Mesendoderm (in vitro differentiated cells): ENCODE measurements around the gene FHL1.

Experiments
- DNase-seq: peaks from one replicate; pipeline ENCODE4 v3.0.0; 2013
- H2AK5ac ChIP-seq: 2 replicates; pipeline ENCODE4 v1.6.1; 2013; ENCODE audit warnings: low read length, inconsistent platforms
- H2BK120ac ChIP-seq: 2 replicates; pipeline ENCODE4 v1.6.1; 2013; ENCODE audit warnings: low read depth, mild to moderate bottlenecking, low read length, moderate library complexity, mixed read lengths
- H2BK15ac ChIP-seq: replicated peaks from 2 replicates; pipeline ENCODE4 v1.6.1; 2013; ENCODE audit warnings: low read depth, mild to moderate bottlenecking, moderate library complexity
- H2BK5ac ChIP-seq: 2 replicates; pipeline ENCODE4 v1.6.1; 2013; ENCODE audit warnings: low read length, inconsistent platforms
- H3K18ac ChIP-seq: 2 replicates; pipeline ENCODE4 v1.6.1; 2013; ENCODE audit warnings: mild to moderate bottlenecking, low read length, mixed read lengths
- H3K23ac ChIP-seq: one replicate; pipeline ENCODE4 v1.6.1; 2013; ENCODE audit warnings: low read length
- H3K27ac ChIP-seq: 2 replicates; pipeline ENCODE4 v1.5.1; 2013; ENCODE audit warnings: low read depth, mild to moderate bottlenecking, inconsistent platforms, low read length, moderate library complexity
- H3K27me3 ChIP-seq: 2 replicates; pipeline ENCODE4 v1.6.1; 2013; ENCODE audit warnings: low read length, control low read depth, mild to moderate bottlenecking, inconsistent platforms; ENCODE audit not compliant: insufficient read depth, poor library complexity
- H3K36me3 ChIP-seq: 2 replicates; pipeline ENCODE4 v1.6.1; 2013; ENCODE audit warnings: low read length, inconsistent platforms; ENCODE audit not compliant: control insufficient read depth, insufficient read depth
- H3K4ac ChIP-seq: one replicate; pipeline ENCODE4 v1.6.1; 2013; ENCODE audit warnings: low read depth, mild to moderate bottlenecking, low read length, moderate library complexity
- H3K4me1 ChIP-seq: 2 replicates; pipeline ENCODE4 v1.6.1; 2013; ENCODE audit warnings: low read depth, low read length, inconsistent platforms; ENCODE audit not compliant: control insufficient read depth
- H3K4me2 ChIP-seq: 2 replicates; pipeline ENCODE4 v1.6.1; 2013; ENCODE audit warnings: low read length
- H3K4me3 ChIP-seq: 2 replicates; pipeline ENCODE4 v1.5.1; 2013; ENCODE audit warnings: mild to moderate bottlenecking, low read length
- H3K56ac ChIP-seq: one replicate; pipeline ENCODE4 v1.6.1; 2013; ENCODE audit warnings: low read length
- H3K79me1 ChIP-seq: 2 replicates; pipeline ENCODE4 v1.6.1; 2013; ENCODE audit warnings: low read length, inconsistent platforms
- H3K79me2 ChIP-seq: 2 replicates; pipeline ENCODE4 v1.6.1; 2013; ENCODE audit warnings: mild to moderate bottlenecking, low read length; ENCODE audit not compliant: control insufficient read depth, insufficient read depth
- H3K9ac ChIP-seq: 2 replicates; pipeline ENCODE4 v1.6.1; 2013; ENCODE audit warnings: low read length, inconsistent platforms
- H4K5ac ChIP-seq: one replicate; pipeline ENCODE4 v1.6.1; 2013; ENCODE audit warnings: low read length
- H4K8ac ChIP-seq: one replicate; pipeline ENCODE4 v1.6.1; 2013; ENCODE audit warnings: low read depth, mild to moderate bottlenecking, control low read depth, low read length, moderate library complexity
- WGBS: extraction: QIAGEN DNeasy Blood & Tissue Kit; methylation state at CpG from one replicate; pipeline ENCODE4 v1.1.7; 2013; ENCODE audit warnings: low lambda C conversion rate, missing lambda C conversion rate; ENCODE audit not compliant: insufficient coverage; ENCODE audit errors: extremely low coverage; 5-methylcytosine and 5-hydroxymethylcytosine counted together

The FHL1 gene

GRCh38 chrX:136220951-136221350 is 73.6 kb downstream of the FHL1 start:
- Histone ChIP-seq H3K36me3 (no peaks in the 10 kb centered on the region), H3K27ac (no peak overlapping the region), H3K79me2 (no peaks in the 10 kb centered on the region), H4K8ac (no peak overlapping the region), H4K5ac (no peak overlapping the region), H2BK5ac (no peak overlapping the region), H3K27me3 (no peaks in the 10 kb centered on the region), H3K4me1 (no peaks in the 10 kb centered on the region), H3K4me2 (no peak overlapping the region), H3K18ac (no peak overlapping the region), H3K4me3 (no peak overlapping the region), H3K23ac (no peak overlapping the region), H2BK15ac (no peak overlapping the region), H2BK120ac (no peak overlapping the region), H3K4ac (no peak overlapping the region), H3K79me1 (no peaks in the 10 kb centered on the region), H3K9ac (no peak overlapping the region), H2AK5ac (no peak overlapping the region), H3K56ac (no peak overlapping the region)
- no CpG with 5 or more reads among the region's 3 CpGs for WGBS
- DNase-seq = no peak

GRCh38 chrX:136221851-136222513 is 74.6 kb downstream of the FHL1 start:
- Histone ChIP-seq H3K56ac (no peak overlapping the region), H2AK5ac (no peak overlapping the region), H3K4me2 (no peak overlapping the region), H3K79me1 (no peaks in the 10 kb centered on the region), H3K9ac (no peak overlapping the region), H4K8ac (no peak overlapping the region), H2BK120ac (no peak overlapping the region), H3K27ac (no peak overlapping the region), H3K4ac (no peak overlapping the region), H3K4me3 (no peak overlapping the region), H3K27me3 (no peaks in the 10 kb centered on the region), H2BK5ac (no peak overlapping the region), H4K5ac (no peak overlapping the region), H3K4me1 (no peaks in the 10 kb centered on the region), H3K18ac (no peak overlapping the region), H2BK15ac (no peak overlapping the region), H3K36me3 (no peaks in the 10 kb centered on the region), H3K79me2 (no peaks in the 10 kb centered on the region), H3K23ac (no peak overlapping the region)
- no peak for DNase-seq
- no CpG with 5 or more reads among the region's 3 CpGs for WGBS

DNA sequence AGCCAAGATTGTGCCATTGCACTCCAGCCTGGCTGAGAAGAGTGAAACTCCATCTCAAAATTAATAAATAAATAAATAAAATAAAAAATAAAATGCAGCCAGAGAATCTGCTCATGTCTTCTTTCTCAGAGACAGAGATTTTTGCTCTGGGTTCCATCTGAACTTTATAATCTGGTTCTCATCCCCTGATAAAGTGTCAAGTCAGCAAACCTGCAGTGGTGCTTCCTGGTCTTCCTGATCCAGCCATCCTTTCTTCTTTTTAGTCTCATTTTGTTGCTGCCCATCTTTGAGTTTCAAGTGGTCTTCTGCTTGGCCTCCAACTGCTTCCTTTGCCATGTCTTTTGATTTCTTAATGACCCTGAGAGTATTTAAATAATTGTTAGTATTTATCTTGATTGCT is 79.7 kb downstream of the FHL1 start:
- Histone ChIP-seq H3K56ac (no peak overlapping the region), H2AK5ac (no peak overlapping the region), H4K8ac (no peak overlapping the region), H3K18ac (no peak overlapping the region), H3K4me3 (no peak overlapping the region), H3K27ac (no peak overlapping the region), H3K9ac (no peak overlapping the region), H3K27me3 (no peaks in the 10 kb centered on the region), H2BK15ac (no peak overlapping the region), H2BK5ac (no peak overlapping the region), H2BK120ac (no peak overlapping the region), H3K36me3 (no peaks in the 10 kb centered on the region), H3K4me2 (no peak overlapping the region), H3K23ac (no peak overlapping the region), H3K4me1 (no peaks in the 10 kb centered on the region), H3K4ac (no peak overlapping the region), H3K79me1 (no peaks in the 10 kb centered on the region), H4K5ac (no peak overlapping the region), H3K79me2 (no peaks in the 10 kb centered on the region)
- DNase-seq = no peak

- no peaks in the 10 kb centered on the region for H3K4me1 ChIP-seq
- H4K5ac ChIP-seq = no peak overlapping the region
- no peak overlapping the region for H3K56ac ChIP-seq
- H4K8ac ChIP-seq = no peak overlapping the region
- no peak overlapping the region for H2BK15ac ChIP-seq
- H3K9ac ChIP-seq = no peak overlapping the region
- no peak overlapping the region for H2BK120ac ChIP-seq
- no peaks in the 10 kb centered on the region for H3K27me3 ChIP-seq
- no peak overlapping the region for H3K18ac ChIP-seq
- H3K23ac ChIP-seq = no peak overlapping the region
- H3K4ac ChIP-seq = no peak overlapping the region
- H3K79me1 ChIP-seq = no peaks in the 10 kb centered on the region
- H2AK5ac ChIP-seq = no peak overlapping the region
- no peaks in the 10 kb centered on the region for H3K79me2 ChIP-seq
- no peak for DNase-seq
- no peak overlapping the region for H2BK5ac ChIP-seq
- H3K4me2 ChIP-seq = no peak overlapping the region
- H3K4me3 ChIP-seq = no peak overlapping the region
- WGBS = no CpG with 5 or more reads among the region's 8 CpGs
- H3K27ac ChIP-seq = no peak overlapping the region
- H3K36me3 ChIP-seq = no peaks in the 10 kb centered on the region
These were observed 80.9 kb downstream of the FHL1 start for GRCh38 chrX:136227948-136228838.

DNA sequence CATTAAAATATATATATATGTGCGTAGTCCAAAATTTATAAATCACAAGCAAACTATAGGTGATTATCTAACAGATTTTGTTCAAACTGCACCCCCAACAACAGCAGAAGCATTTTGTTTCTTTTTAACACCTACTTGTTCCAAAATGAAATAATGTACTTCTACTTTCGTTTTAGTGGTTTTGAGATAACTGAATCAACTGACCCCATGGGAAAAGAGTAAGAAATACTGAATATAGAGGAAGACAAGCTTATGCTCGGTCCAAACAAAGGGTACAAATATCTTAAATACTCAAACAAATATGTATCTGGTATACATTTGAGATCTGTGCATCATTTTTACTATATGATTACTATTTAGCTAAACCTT is 81.5 kb downstream of the FHL1 start:
- Histone ChIP-seq H2AK5ac (no peak overlapping the region), H3K79me2 (no peaks in the 10 kb centered on the region), H3K4me3 (no peak overlapping the region), H3K18ac (no peak overlapping the region), H4K8ac (no peak overlapping the region), H3K27ac (no peak overlapping the region), H3K4ac (no peak overlapping the region), H3K56ac (no peak overlapping the region), H4K5ac (no peak overlapping the region), H3K27me3 (no peaks in the 10 kb centered on the region), H3K23ac (no peak overlapping the region), H3K4me1 (no peaks in the 10 kb centered on the region), H2BK120ac (no peak overlapping the region), H2BK5ac (no peak overlapping the region), H3K9ac (no peak overlapping the region), H3K4me2 (no peak overlapping the region), H3K79me1 (no peaks in the 10 kb centered on the region), H2BK15ac (no peak overlapping the region), H3K36me3 (no peaks in the 10 kb centered on the region)
- DNase-seq = no peak
- no CpG with 5 or more reads among the region's 3 CpGs for WGBS
